SK-N-SH (cell line): ENCODE measurements around the gene ARHGAP20. TPM values are rescaled to one million over a fixed set of nuclear protein-coding genes. Genes with fewer than 3 reads are reported as not detected.

ENCODE experiments used
- CTCF ChIA-PET: fragments of 300-600, 350-600 bp; formaldehyde crosslinking; extraction: SDS; loops from one replicate; lab custom pipeline; 2021; lab: Yijun Ruan, JAX
- POLR2A ChIA-PET: fragments of 350-600 bp; sonication (Branson Sonifier 250); formaldehyde crosslinking; extraction: SDS; loops from one replicate; lab custom pipeline; 2020; ENCODE audit warnings: antibody characterized with exemption, inconsistent platforms; lab: Yijun Ruan, JAX
- DNase-seq: peaks from one replicate; pipeline ENCODE4 v3.0.0; 2012
- H2AFZ ChIP-seq: fragments of 200-600 bp; sonication (generic); 2 replicates; pipeline ENCODE4 v1.8.1; 2016; ENCODE audit warnings: antibody characterized with exemption, mild to moderate bottlenecking, low read depth
- H3F3A ChIP-seq: fragments of 200-600 bp; sonication (generic); replicated peaks from 2 replicates; pipeline ENCODE3; 2016; ENCODE audit warnings: antibody characterized with exemption, mild to moderate bottlenecking; ENCODE audit not compliant: insufficient read depth
- H3K27ac ChIP-seq, 2 experiments: fragments of 200-500 bp in 1 of 2; fragments of 200-600 bp in 1 of 2; sonication (Bioruptor generic) in 1 of 2; sonication (generic), shearing (Covaris generic) in 1 of 2; 2 replicates each; pipeline versions ENCODE4 v1.5.1 to v1.6.1; 2014 to 2016; ENCODE audit warnings: low read depth in 2 of 2, inconsistent platforms in 1 of 2, low read length in 1 of 2, mild to moderate bottlenecking in 1 of 2, mixed read lengths in 1 of 2
- H3K27me3 ChIP-seq: fragments of 200-600 bp; sonication (generic), shearing (Covaris generic); 2 replicates; pipeline ENCODE4 v1.6.1; 2016; ENCODE audit warnings: mixed run types; ENCODE audit not compliant: insufficient read depth
- H3K36me3 ChIP-seq, 2 experiments: fragments of 200-500 bp in 1 of 2; fragments of 200-600 bp in 1 of 2; sonication (Bioruptor generic) in 1 of 2; sonication (generic) in 1 of 2; replicated peaks in 1 of 2; 2 replicates each; pipeline versions ENCODE3 to v1.5.1; 2014 to 2016; ENCODE audit warnings: low read length in 1 of 2, mild to moderate bottlenecking in 1 of 2; ENCODE audit not compliant: insufficient read depth in 2 of 2, control insufficient read depth in 1 of 2
- H3K4me1 ChIP-seq, 2 experiments: fragments of 200-500 bp in 1 of 2; fragments of 200-600 bp in 1 of 2; sonication (Bioruptor generic) in 1 of 2; sonication (generic), shearing (Covaris generic) in 1 of 2; 2 replicates each; pipeline versions ENCODE4 v1.5.1 to v1.6.1; 2014 to 2016; ENCODE audit warnings: low read depth in 1 of 2, low read length in 1 of 2, mixed run types in 1 of 2; ENCODE audit not compliant: insufficient read depth in 2 of 2, control insufficient read depth in 1 of 2
- H3K4me2 ChIP-seq: fragments of 200-600 bp; sonication (generic), shearing (Covaris generic); 2 replicates; pipeline ENCODE4 v1.6.1; 2017; ENCODE audit warnings: mixed run types
- H3K4me3 ChIP-seq, 2 experiments: fragments of 200-500 bp in 1 of 2; fragments of 200-600 bp in 1 of 2; sonication (Bioruptor generic) in 1 of 2; sonication (generic), shearing (Covaris generic) in 1 of 2; 2 replicates each; pipeline versions ENCODE4 v1.5.1 to v1.8.1; 2014 to 2016; ENCODE audit warnings: low read depth in 2 of 2, inconsistent platforms in 1 of 2, low read length in 1 of 2, mild to moderate bottlenecking in 1 of 2, mixed read lengths in 1 of 2, moderate library complexity in 1 of 2
- H3K79me2 ChIP-seq: fragments of 200-600 bp; sonication (generic); 2 replicates; pipeline ENCODE4 v1.8.1; 2017; ENCODE audit warnings: mild to moderate bottlenecking; ENCODE audit not compliant: insufficient read depth
- H3K9ac ChIP-seq: fragments of 200-600 bp; sonication (generic); 2 replicates; pipeline ENCODE4 v1.6.1; 2017; ENCODE audit warnings: mixed run types
- H3K9me2 ChIP-seq: fragments of 200-600 bp; sonication (generic); 2 replicates; pipeline ENCODE4 v1.6.1; 2017; ENCODE audit warnings: mixed run types
- H3K9me3 ChIP-seq: fragments of 200-600 bp; sonication (generic); 2 replicates; pipeline ENCODE4 v1.6.1; 2017; ENCODE audit warnings: mixed run types, mild to moderate bottlenecking, moderate library complexity
- H4K20me1 ChIP-seq: fragments of 200-600 bp; sonication (generic); 2 replicates; pipeline ENCODE4 v1.6.1; 2017; ENCODE audit warnings: mild to moderate bottlenecking, mixed run types; ENCODE audit not compliant: insufficient read depth
- CHD2 ChIP-seq: fragments of 150-350 bp; IDR thresholded peaks from 2 replicates; pipeline ENCODE4 v1.6.1; 2018; ENCODE audit warnings: low read length; ENCODE audit not compliant: partially characterized antibody
- CTCF ChIP-seq: fragments of 200-600 bp; sonication (generic); IDR thresholded peaks from 2 replicates; pipeline ENCODE4 v1.6.1; 2017; ENCODE audit warnings: antibody characterized with exemption, mild to moderate bottlenecking, moderate library complexity
- EP300 ChIP-seq, 2 experiments: IDR thresholded peaks; 2 replicates each; pipeline versions ENCODE4 v1.4.0 to v1.6.1; 2012; ENCODE audit warnings: borderline replicate concordance in 1 of 2, low read depth in 1 of 2, low read length in 1 of 2
- EZH2phosphoT487 ChIP-seq: fragments of 200-600 bp; sonication (generic); IDR thresholded peaks from 2 replicates; pipeline ENCODE4 v1.6.1; 2017; ENCODE audit warnings: low read depth, mixed run types, mild to moderate bottlenecking, antibody characterized with exemption, moderate library complexity, borderline replicate concordance
- FOSL2 ChIP-seq: IDR thresholded peaks from 2 replicates; pipeline ENCODE4 v1.4.0; 2012; ENCODE audit warnings: low read depth, mild to moderate bottlenecking, moderate library complexity, borderline replicate concordance
- FOXM1 ChIP-seq: IDR thresholded peaks from 2 replicates; pipeline ENCODE4 v1.4.0; 2012; ENCODE audit warnings: low read depth, mild to moderate bottlenecking
- GATA2 ChIP-seq: sonication (generic); formaldehyde crosslinking; IDR thresholded peaks from 2 replicates; pipeline ENCODE4 v1.5.0; 2020; ENCODE audit warnings: mild to moderate bottlenecking, missing genetic modification reagents
- IRF3 ChIP-seq: fragments of 150-350 bp; IDR thresholded peaks from 2 replicates; pipeline ENCODE4 v1.6.1; 2016; ENCODE audit warnings: mild to moderate bottlenecking, low read depth, low read length
- MAX ChIP-seq: IDR thresholded peaks from 2 replicates; pipeline ENCODE4 v1.4.0; 2012; ENCODE audit warnings: low read depth
- MEF2A ChIP-seq: IDR thresholded peaks from 2 replicates; pipeline ENCODE4 v1.4.0; 2012; ENCODE audit warnings: low read depth, borderline replicate concordance
- MXI1 ChIP-seq: IDR thresholded peaks from 2 replicates; pipeline ENCODE4 v1.6.1; 2012; ENCODE audit warnings: mild to moderate bottlenecking, low read depth, low read length, improper control_type of control experiment
- NRF1 ChIP-seq: IDR thresholded peaks from 2 replicates; pipeline ENCODE4 v1.6.1; 2012; ENCODE audit warnings: low read depth, mild to moderate bottlenecking, low read length
- PBX3 ChIP-seq: IDR thresholded peaks from 2 replicates; pipeline ENCODE4; 2012
- RAD21 ChIP-seq: IDR thresholded peaks from 2 replicates; pipeline ENCODE4 v1.6.1; 2012; ENCODE audit warnings: mild to moderate bottlenecking, low read length
- RFX5 ChIP-seq: IDR thresholded peaks from 2 replicates; pipeline ENCODE4 v1.6.1; 2012; ENCODE audit warnings: mild to moderate bottlenecking, improper control_type of control experiment, low read length
- TAF1 ChIP-seq: IDR thresholded peaks from 2 replicates; pipeline ENCODE4 v1.6.1; 2012; ENCODE audit warnings: low read depth, mild to moderate bottlenecking, low read length, moderate library complexity, borderline replicate concordance
- TEAD4 ChIP-seq: IDR thresholded peaks from 2 replicates; pipeline ENCODE4 v1.4.0; 2012; ENCODE audit warnings: mild to moderate bottlenecking, borderline replicate concordance; ENCODE audit not compliant: insufficient read depth
- USF2 ChIP-seq: fragments of 150-350 bp; IDR thresholded peaks from 2 replicates; pipeline ENCODE4 v1.6.1; 2017; ENCODE audit warnings: antibody characterized with exemption, low read length, low read depth, borderline replicate concordance
- ZBTB33 ChIP-seq: IDR thresholded peaks from 2 replicates; pipeline ENCODE4 v1.4.0; 2012; ENCODE audit warnings: low read depth, borderline replicate concordance
- polyA plus RNA-seq, 3 experiments: library from polyadenylated mRNA; depleted of rRNA; stranded (reverse); fragments of >200 nt; gene quantifications; 2 replicates each; pipeline ENCODE4 v1.2.3, GENCODE V29; 2012

The ARHGAP20 gene
- polyA plus RNA-seq, 1 of the 3 experiments (the other 2 are of a cell fraction), result 0.76 TPM

DNA sequence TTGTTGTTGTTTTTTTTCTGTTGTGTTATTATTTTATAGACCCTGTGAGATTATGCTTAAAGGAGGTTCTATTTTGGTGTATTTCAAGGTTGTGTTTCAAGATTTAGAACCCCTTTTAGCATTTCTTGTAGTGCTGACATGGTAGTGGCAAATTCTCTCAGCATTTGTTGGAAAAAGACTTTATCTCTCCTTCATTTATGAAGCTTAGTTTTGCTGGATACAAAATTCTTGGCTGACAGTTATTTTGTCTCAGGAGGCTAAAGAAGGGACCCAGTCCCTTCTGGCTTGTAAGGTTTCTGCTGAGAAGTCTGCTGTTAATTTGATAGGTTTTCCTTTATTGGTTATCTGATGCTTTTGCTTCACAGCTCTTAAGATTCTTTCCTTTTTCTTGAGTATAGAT, 40.7 kb upstream of the ARHGAP20 start (continued):
- no peak for TF ChIP-seq FOSL2

DNA sequence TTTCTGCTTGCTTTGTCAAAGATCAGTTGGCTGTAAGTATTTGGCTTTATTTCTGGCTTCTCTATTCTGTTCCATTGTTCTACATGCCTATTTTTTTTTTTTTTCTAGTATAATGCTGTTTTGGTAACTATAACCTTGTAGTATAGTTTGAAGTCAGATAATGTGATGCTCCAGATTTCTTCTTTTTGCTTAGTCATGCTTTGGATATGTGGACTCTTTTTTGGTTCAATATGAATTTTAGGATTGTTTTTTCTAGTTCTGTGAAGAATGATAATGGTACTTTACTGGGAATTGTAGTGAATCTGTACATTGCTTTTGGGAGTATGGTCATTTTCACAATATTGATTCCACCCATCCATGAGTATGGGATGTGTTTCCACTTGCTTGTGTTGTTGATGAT, 37.9 kb upstream of the ARHGAP20 start:
- no peaks in the 10 kb centered on the region for H3K9me3 ChIP-seq

More for the DNA sequence above, 37.9 kb upstream of the ARHGAP20 start:
- H3K4me1 ChIP-seq, result no peaks in the 10 kb centered on the region
- no peaks in the 10 kb centered on the region for H3K36me3 ChIP-seq
- no peaks in the 10 kb centered on the region for H4K20me1 ChIP-seq
- CTCF ChIA-PET, result no interaction called here
- no peak overlapping the region for H2AFZ ChIP-seq
- no peaks in the 10 kb centered on the region for H3F3A ChIP-seq
- H3K27ac ChIP-seq, result no peak overlapping the region
- no peak for DNase-seq
- H3K79me2 ChIP-seq, result no peaks in the 10 kb centered on the region
- no peak overlapping the region for H3K4me2 ChIP-seq
- no peaks in the 10 kb centered on the region for H3K9me2 ChIP-seq
- H3K27me3 ChIP-seq, result no peaks in the 10 kb centered on the region
- H3K9ac ChIP-seq, result no peak overlapping the region
- TF ChIP-seq USF2 (no peak), FOXM1 (no peak), CTCF (no peak), MAX (no peak), GATA2 (no peak), EP300 (IDR thresholded peaks at IDR 0.05; ENCODE audit: borderline replicate concordance in 1 of 2, low read depth in 1 of 2, low read length in 1 of 2) (no peak), CHD2 (no peak), MEF2A (no peak), MXI1 (no peak), TEAD4 (no peak), NRF1 (no peak), FOSL2 (no peak), RFX5 (no peak), ZBTB33 (no peak), TAF1 (no peak), PBX3 (no peak), EZH2phosphoT487 (no peak), IRF3 (no peak), RAD21 (no peak)
- no peak overlapping the region for H3K4me3 ChIP-seq
- POLR2A ChIA-PET, result no interaction called here
